GM23338 (cell line): ENCODE data around the gene GNB1L. TPM values are rescaled to one million over a fixed set of nuclear protein-coding genes. Genes with fewer than 3 reads are reported as not detected.

Experiments
- ATAC-seq: fragments of 200-7000 bp; cut with Tn5 transposase; 3 replicates; pipeline ENCODE4 v1.9.1; 2020
- DNase-seq: peaks from one replicate; pipeline ENCODE4 v3.0.0-alpha.2; 2015; ENCODE audit warnings: low spot score
- H2AFZ ChIP-seq: fragments of 200-600 bp; sonication (generic); 2 replicates; pipeline ENCODE4 v1.8.0; 2016; ENCODE audit warnings: antibody characterized with exemption, mild to moderate bottlenecking, moderate library complexity
- H3F3A ChIP-seq: fragments of 200-600 bp; sonication (generic); replicated peaks from 2 replicates; pipeline ENCODE4 v1.8.0; 2017; ENCODE audit warnings: antibody characterized with exemption, mixed run types, low read depth
- H3K27ac ChIP-seq: fragments of 200-600 bp; sonication (generic); 2 replicates; pipeline ENCODE4 v1.6.1; 2016; ENCODE audit warnings: low read depth
- H3K27me3 ChIP-seq: fragments of 200-600 bp; sonication (generic); 2 replicates; pipeline ENCODE4 v1.8.0; 2016; ENCODE audit warnings: mild to moderate bottlenecking, mixed run types, moderate library complexity; ENCODE audit not compliant: insufficient read depth
- H3K36me3 ChIP-seq: fragments of 200-600 bp; sonication (generic); 2 replicates; pipeline ENCODE4 v1.8.0; 2016; ENCODE audit warnings: mild to moderate bottlenecking; ENCODE audit not compliant: insufficient read depth
- H3K4me1 ChIP-seq: fragments of 200-600 bp; sonication (generic); 2 replicates; pipeline ENCODE4 v1.8.0; 2016; ENCODE audit warnings: mild to moderate bottlenecking, moderate library complexity; ENCODE audit not compliant: insufficient read depth
- H3K4me2 ChIP-seq: fragments of 200-600 bp; sonication (generic); 2 replicates; pipeline ENCODE4 v1.7.1; 2017; ENCODE audit warnings: mixed run types
- H3K4me3 ChIP-seq: fragments of 200-600 bp; sonication (generic); 2 replicates; pipeline ENCODE4 v1.6.1; 2016; ENCODE audit warnings: mixed run types
- H3K79me2 ChIP-seq: fragments of 200-600 bp; sonication (generic); replicated peaks from 2 replicates; pipeline ENCODE4 v1.8.0; 2017; ENCODE audit warnings: mild to moderate bottlenecking; ENCODE audit not compliant: insufficient read depth
- H3K9me2 ChIP-seq: fragments of 200-600 bp; sonication (generic); 2 replicates; pipeline ENCODE4 v1.8.0; 2017; ENCODE audit not compliant: insufficient read depth
- H4K20me1 ChIP-seq: fragments of 200-600 bp; sonication (generic); replicated peaks from 2 replicates; pipeline ENCODE4 v1.8.0; 2017; ENCODE audit warnings: mild to moderate bottlenecking; ENCODE audit not compliant: insufficient read depth
- H3K27ac Mint-ChIP-seq: 2 replicates; pipeline ENCODE4 v1.8.0; 2020; ENCODE audit warnings: inconsistent platforms, mild to moderate bottlenecking, moderate library complexity, mixed read lengths
- H3K27me3 Mint-ChIP-seq: 3 replicates; pipeline ENCODE4 v1.8.0; 2022; ENCODE audit warnings: low read depth, mild to moderate bottlenecking, moderate library complexity, mixed read lengths, inconsistent platforms; ENCODE audit not compliant: insufficient read depth, poor library complexity
- H3K36me3 Mint-ChIP-seq: 3 replicates; pipeline ENCODE4 v1.8.0; 2021; ENCODE audit warnings: low read depth, mild to moderate bottlenecking, inconsistent platforms, moderate library complexity, mixed read lengths
- H3K4me1 Mint-ChIP-seq: 3 replicates; pipeline ENCODE4 v1.8.0; 2020; ENCODE audit warnings: mild to moderate bottlenecking, inconsistent platforms, mixed read lengths
- H3K4me3 Mint-ChIP-seq: 3 replicates; pipeline ENCODE4 v1.8.0; 2021; ENCODE audit warnings: moderate library complexity, mild to moderate bottlenecking, inconsistent platforms, mixed read lengths
- H3K9me3 Mint-ChIP-seq: 3 replicates; pipeline ENCODE4 v1.8.0; 2020; ENCODE audit warnings: moderate library complexity, mild to moderate bottlenecking, inconsistent platforms, mixed read lengths
- CREB1 ChIP-seq: fragments of 250-450 bp; sonication (Bioruptor Pico); IDR thresholded peaks from 2 replicates; pipeline ENCODE4 v1.5.0; 2020; ENCODE audit warnings: low read depth, mild to moderate bottlenecking, moderate library complexity
- ETS1 ChIP-seq: IDR thresholded peaks from 2 replicates; pipeline ENCODE4 v1.6.1; 2016; ENCODE audit warnings: antibody characterized with exemption
- EZH2 ChIP-seq: fragments of 200-600 bp; sonication (generic); IDR thresholded peaks from one replicate; pipeline ENCODE4 v1.8.0; 2017; ENCODE audit warnings: antibody characterized with exemption, mild to moderate bottlenecking, low read depth; ENCODE audit not compliant: unreplicated experiment
- EZH2phosphoT487 ChIP-seq: fragments of 200-600 bp; sonication (generic); IDR thresholded peaks from one replicate; pipeline ENCODE4 v1.8.1; 2018; ENCODE audit warnings: antibody characterized with exemption; ENCODE audit not compliant: unreplicated experiment
- JUNB ChIP-seq: IDR thresholded peaks from one replicate; pipeline ENCODE4 v1.6.1; 2016; ENCODE audit warnings: antibody characterized with exemption; ENCODE audit not compliant: unreplicated experiment
- NANOG ChIP-seq: IDR thresholded peaks from 2 replicates; pipeline ENCODE4 v1.6.1; 2016; ENCODE audit warnings: antibody characterized with exemption, borderline replicate concordance
- POLR2AphosphoS5 ChIP-seq: IDR thresholded peaks from 2 replicates; pipeline ENCODE4 v1.6.1; 2016; ENCODE audit warnings: antibody characterized with exemption, low read depth
- REST ChIP-seq: IDR thresholded peaks from one replicate; pipeline ENCODE4 v1.6.1; 2018; ENCODE audit warnings: antibody characterized with exemption; ENCODE audit not compliant: unreplicated experiment
- STAT1 ChIP-seq: IDR thresholded peaks from one replicate; pipeline ENCODE4 v1.6.1; 2016; ENCODE audit warnings: antibody characterized with exemption; ENCODE audit not compliant: unreplicated experiment
- ZNF114 ChIP-seq: fragments of 250-450 bp; sonication (Bioruptor Pico); IDR thresholded peaks from 2 replicates; pipeline ENCODE4 v1.5.0; 2020; ENCODE audit warnings: mild to moderate bottlenecking, moderate library complexity
- ZNF331 ChIP-seq: fragments of 250-450 bp; sonication (Bioruptor Pico); IDR thresholded peaks from 2 replicates; pipeline ENCODE4 v1.5.0; 2020; ENCODE audit warnings: low read depth, mild to moderate bottlenecking, moderate library complexity
- ZNF462 ChIP-seq: fragments of 250-450 bp; sonication (Bioruptor Pico); IDR thresholded peaks from 2 replicates; pipeline ENCODE4 v1.5.0; 2020; ENCODE audit warnings: mild to moderate bottlenecking, moderate library complexity
- polyA plus RNA-seq: library from polyadenylated mRNA; unstranded; fragments of >200 nt; fragmentation: Nextera tagmentation; extraction: Ambion mirVana; gene quantifications from 2 replicates; pipeline ENCODE4 v1.2.1, GENCODE V29; 2016
- total RNA-seq: library from RNA; depleted of rRNA; stranded (reverse); fragments of >200 nt; shearing (Covaris generic); gene quantifications from 2 replicates; pipeline ENCODE4 v1.2.3, GENCODE V29; 2014

GNB1L gene
- total and polyA plus RNA-seq, 2 experiments from 2014 or later: 15.2 to 27.8 TPM

GRCh38 chr22:19800306-19800705, 54.4 kb downstream of the GNB1L start:
- no peak overlapping the region for H3K4me3 ChIP-seq
- H2AFZ ChIP-seq: no peak overlapping the region
- ATAC-seq: no peak
- Mint-ChIP-seq H3K4me3 (no peak overlapping the region), H3K36me3 (peaks cover 3% of the 10 kb centered on the region; the same call in 1 of the 3 replicates), H3K4me1 (peaks cover 8% of the 10 kb centered on the region), H3K9me3 (no peaks in the 10 kb centered on the region; the same call in 2 of the 3 replicates), H3K27ac (no peak overlapping the region), H3K27me3 (peaks cover 13% of the 10 kb centered on the region)
- TF ChIP-seq STAT1: no peak
- no peak for TF ChIP-seq EZH2phosphoT487
- TF ChIP-seq ETS1: no peak
- no peak for TF ChIP-seq ZNF462
- no peak for TF ChIP-seq ZNF331 (CRISPR knock-in tag)
- TF ChIP-seq CREB1 (CRISPR knock-in tag): no peak
- TF ChIP-seq EZH2: no peak
- no peak for TF ChIP-seq POLR2AphosphoS5
- no peak for TF ChIP-seq JUNB
- TF ChIP-seq NANOG: no peak
- TF ChIP-seq REST: no peak
- no peak for TF ChIP-seq ZNF114
- H3K4me2 ChIP-seq: no peak overlapping the region
- H3K27ac ChIP-seq: no peak overlapping the region
- no peaks in the 10 kb centered on the region for H3K79me2 ChIP-seq
- H3F3A ChIP-seq: no peaks in the 10 kb centered on the region
- DNase-seq: no peak
- no peaks in the 10 kb centered on the region for H3K4me1 ChIP-seq
- no peaks in the 10 kb centered on the region for H3K9me2 ChIP-seq
- no peaks in the 10 kb centered on the region for H3K36me3 ChIP-seq
- H3K27me3 ChIP-seq: no peaks in the 10 kb centered on the region
- H4K20me1 ChIP-seq: no peaks in the 10 kb centered on the region
